Caco-2 (cell line): ENCODE measurements around the gene PRSS58. TPM values are rescaled to one million over a fixed set of nuclear protein-coding genes. Genes with fewer than 3 reads are reported as not detected.

Experiments used
- BruUV-seq: library from RNA; stranded (reverse); fragments of 400-500 nt; replicated peaks from 2 replicates; lab custom pipeline; 2021; lab: Mats Ljungman, UMichigan
- CTCF ChIA-PET: fragments of 300-600 bp; sonication (Branson Sonifier 250); formaldehyde crosslinking; loops from one replicate; lab custom pipeline; 2022; ENCODE audit warnings: antibody characterized with exemption; lab: Charles Lee
- POLR2A ChIA-PET: fragments of 300-600 bp; sonication (Branson Sonifier 250); formaldehyde crosslinking; loops from one replicate; lab custom pipeline; 2022; ENCODE audit warnings: antibody characterized with exemption; lab: Charles Lee
- DNase-seq, 2 experiments: peaks; one replicate each; pipeline versions ENCODE4 v3.0.0 to v3.0.0-alpha.2; 2020 to 2022
- H3K27me3 ChIP-seq: replicated peaks from 2 replicates; pipeline ENCODE4 v1.6.0; 2011; ENCODE audit warnings: low read length; ENCODE audit not compliant: control insufficient read depth, insufficient read depth
- H3K36me3 ChIP-seq: 2 replicates; pipeline ENCODE4 v1.5.1; 2011; ENCODE audit warnings: low read length; ENCODE audit not compliant: control insufficient read depth, insufficient read depth
- H3K4me1 ChIP-seq: fragments of 250-450 bp; sonication (Bioruptor Pico); 2 replicates; pipeline ENCODE4 v1.5.1; 2020; ENCODE audit warnings: mild to moderate bottlenecking
- H3K4me3 ChIP-seq: 2 replicates; pipeline ENCODE4 v1.5.1; 2011; ENCODE audit warnings: low read depth, mild to moderate bottlenecking, control low read depth, low read length
- H3K9me3 ChIP-seq: fragments of 250-450 bp; sonication (Bioruptor Pico); 2 replicates; pipeline ENCODE4 v1.5.1; 2020; ENCODE audit warnings: mild to moderate bottlenecking, moderate library complexity
- H3K27ac Mint-ChIP-seq: one replicate; pipeline ENCODE4 v1.8.0; 2022; ENCODE audit warnings: mixed read lengths; ENCODE audit not compliant: unreplicated experiment
- H3K27me3 Mint-ChIP-seq: one replicate; pipeline ENCODE4 v1.8.0; 2022; ENCODE audit warnings: mixed read lengths; ENCODE audit not compliant: insufficient read depth, unreplicated experiment
- H3K36me3 Mint-ChIP-seq: one replicate; pipeline ENCODE4 v1.8.0; 2022; ENCODE audit warnings: mild to moderate bottlenecking, mixed read lengths; ENCODE audit not compliant: insufficient read depth, unreplicated experiment
- H3K4me1 Mint-ChIP-seq: one replicate; pipeline ENCODE4 v1.8.0; 2022; ENCODE audit warnings: low read depth, mixed read lengths; ENCODE audit not compliant: unreplicated experiment
- H3K4me3 Mint-ChIP-seq: one replicate; pipeline ENCODE4 v1.8.0; 2022; ENCODE audit warnings: mild to moderate bottlenecking, moderate library complexity, mixed read lengths; ENCODE audit not compliant: unreplicated experiment
- H3K9me3 Mint-ChIP-seq: one replicate; pipeline ENCODE4 v1.8.0; 2022; ENCODE audit warnings: mixed read lengths; ENCODE audit not compliant: unreplicated experiment
- CTCF ChIP-seq, 2 experiments: fragments of 200-600 bp in 1 of 2; IDR thresholded peaks; 1 replicate in 1 of 2; 2 replicates in 1 of 2; pipeline versions ENCODE4 v1.5.1 to v1.8.0; 2011 to 2022; ENCODE audit warnings: antibody characterized with exemption in 1 of 2, control low read depth in 1 of 2, inconsistent platforms in 1 of 2, low read depth in 1 of 2, low read length in 1 of 2, mild to moderate bottlenecking in 1 of 2, moderate library complexity in 1 of 2; ENCODE audit not compliant: insufficient read depth in 1 of 2, severe bottlenecking in 1 of 2, unreplicated experiment in 1 of 2
- intact Hi-C: fragments of 100-400 bp; cut with micrococcal nuclease; formaldehyde crosslinking; loops from one replicate; pipeline ENCODE4 v1.10.0; 2022; ENCODE audit not compliant: unreplicated experiment
- total RNA-seq: library from RNA; stranded (reverse); gene quantifications from 2 replicates; pipeline ENCODE4 v1.2.3, GENCODE V29; 2022

Gene PRSS58
- total RNA-seq, 1 experiment from 2014 or later, result not detected

GRCh38 chr7:142272841-142273240 is 15.0 kb upstream of the PRSS58 start:
- no TSS peak for BruUV-seq

GRCh38 chr7:142263598-142264380 is 5.9 kb upstream of the PRSS58 start:
- Histone ChIP-seq H3K4me1 (no peaks in the 10 kb centered on the region), H3K36me3 (no peaks in the 10 kb centered on the region), H3K9me3 (no peaks in the 10 kb centered on the region), H3K27me3 (no peaks in the 10 kb centered on the region), H3K4me3 (no peak overlapping the region)
- no peaks in the 10 kb centered on the region for H3K9me3 Mint-ChIP-seq
- H3K27ac Mint-ChIP-seq, result no peak overlapping the region
- no peak for TF ChIP-seq CTCF (IDR thresholded peaks at IDR 0.05; ENCODE audit: insufficient read depth in 1 of 2, low read depth in 1 of 2, low read length in 1 of 2, severe bottlenecking in 1 of 2, unreplicated experiment in 1 of 2)
- intact Hi-C loops, result no loop called here
- H3K36me3 Mint-ChIP-seq, result no peaks in the 10 kb centered on the region
- BruUV-seq, result no TSS peak
- no peak overlapping the region for H3K4me3 Mint-ChIP-seq
- ChIA-PET CTCF (no interaction called here), POLR2A (interaction anchor here (0.6 kb wide), 1 partner anchor 15 kb away, joined by 3 read pairs; no protein-coding TSS in a partner anchor)
- DNase-seq, result no peak
- no peaks in the 10 kb centered on the region for H3K4me1 Mint-ChIP-seq
- H3K27me3 Mint-ChIP-seq, result peaks cover 25% of the 10 kb centered on the region

More at GRCh38 chr7:142272841-142273240, 15.0 kb upstream of the PRSS58 start:
- ChIA-PET CTCF (interaction anchor here (1.2 kb wide), 1 partner anchor 9 kb away, joined by 3 read pairs; no protein-coding TSS in a partner anchor), POLR2A (no interaction called here)
- no peak overlapping the region for H3K4me3 Mint-ChIP-seq
- Histone ChIP-seq H3K4me1 (no peaks in the 10 kb centered on the region), H3K36me3 (no peaks in the 10 kb centered on the region), H3K27me3 (no peaks in the 10 kb centered on the region; the same call in 1 of the 2 replicates), H3K9me3 (no peaks in the 10 kb centered on the region), H3K4me3 (no peak overlapping the region)
- TF ChIP-seq CTCF (IDR thresholded peaks at IDR 0.05; ENCODE audit: insufficient read depth in 1 of 2, low read depth in 1 of 2, low read length in 1 of 2, severe bottlenecking in 1 of 2, unreplicated experiment in 1 of 2), result no peak
- H3K4me1 Mint-ChIP-seq, result no peaks in the 10 kb centered on the region
- H3K9me3 Mint-ChIP-seq, result peaks cover 10% of the 10 kb centered on the region
- no peak for DNase-seq
- intact Hi-C loops, result no loop called here
- no peak overlapping the region for H3K27ac Mint-ChIP-seq
- H3K36me3 Mint-ChIP-seq, result no peaks in the 10 kb centered on the region
- H3K27me3 Mint-ChIP-seq, result peaks cover 29% of the 10 kb centered on the region

GRCh38 chr7:142250705-142251104 is 7.2 kb downstream of the PRSS58 start:
- peaks cover 10% of the 10 kb centered on the region for H3K4me1 Mint-ChIP-seq
- ChIA-PET POLR2A (no interaction called here), CTCF (interaction anchor here (0.7 kb wide), 1 partner anchor 82 kb away, joined by 4 read pairs; no protein-coding TSS in a partner anchor)
- peaks cover 2% of the 10 kb centered on the region for H3K27me3 Mint-ChIP-seq
- H3K9me3 ChIP-seq, result no peaks in the 10 kb centered on the region
- H3K4me3 ChIP-seq, result no peak overlapping the region
- H3K27ac Mint-ChIP-seq, result no peak overlapping the region
- intact Hi-C loops, result no loop called here
- DNase-seq, result no peak
- H3K36me3 ChIP-seq, result no peaks in the 10 kb centered on the region
- no peaks in the 10 kb centered on the region for H3K36me3 Mint-ChIP-seq
- 0 out of 2 replicates have a peak, but pooled peaks cover 8% of the 10 kb centered on the region for H3K4me1 ChIP-seq
- H3K27me3 ChIP-seq, result no peaks in the 10 kb centered on the region
- no peaks in the 10 kb centered on the region for H3K9me3 Mint-ChIP-seq
- no TSS peak for BruUV-seq
- TF ChIP-seq CTCF (IDR thresholded peaks at IDR 0.05; ENCODE audit: insufficient read depth in 1 of 2, low read depth in 1 of 2, low read length in 1 of 2, severe bottlenecking in 1 of 2, unreplicated experiment in 1 of 2), result no peak
- no peak overlapping the region for H3K4me3 Mint-ChIP-seq
